ENCODE results near the gene HAO1. TPM values are rescaled to one million over a fixed set of nuclear protein-coding genes. Genes with fewer than 3 reads are reported as not detected.

The HAO1 gene
- polyA plus RNA-seq, 1 of the 3 experiments (the other 2 are of a cell fraction) = not detected

DNA sequence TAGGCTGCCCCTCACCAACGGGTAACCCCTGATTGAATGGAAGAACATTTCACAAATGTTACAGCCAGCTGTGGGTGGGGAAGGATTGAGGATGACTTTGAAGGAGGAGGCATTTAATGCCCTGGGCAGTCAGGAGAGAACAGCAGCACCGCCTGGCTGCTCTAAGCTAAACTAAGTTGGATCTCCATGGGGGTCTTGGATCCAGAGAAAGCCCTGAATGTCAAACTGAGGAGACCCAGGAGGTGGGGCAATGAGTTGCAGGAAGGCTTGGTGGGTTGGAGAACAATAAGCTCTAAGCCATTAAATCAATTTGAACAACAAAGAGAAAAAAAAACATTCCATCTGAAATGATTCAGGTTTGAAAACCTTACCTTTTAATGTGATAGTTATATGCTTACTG lies 43.9 kb upstream of the HAO1 start (continued):
- TF ChIP-seq, protein P1, sequence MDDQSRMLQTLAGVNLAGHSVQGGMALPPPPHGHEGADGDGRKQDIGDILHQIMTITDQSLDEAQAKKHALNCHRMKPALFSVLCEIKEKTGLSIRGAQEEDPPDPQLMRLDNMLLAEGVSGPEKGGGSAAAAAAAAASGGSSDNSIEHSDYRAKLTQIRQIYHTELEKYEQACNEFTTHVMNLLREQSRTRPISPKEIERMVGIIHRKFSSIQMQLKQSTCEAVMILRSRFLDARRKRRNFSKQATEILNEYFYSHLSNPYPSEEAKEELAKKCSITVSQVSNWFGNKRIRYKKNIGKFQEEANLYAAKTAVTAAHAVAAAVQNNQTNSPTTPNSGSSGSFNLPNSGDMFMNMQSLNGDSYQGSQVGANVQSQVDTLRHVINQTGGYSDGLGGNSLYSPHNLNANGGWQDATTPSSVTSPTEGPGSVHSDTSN (IDR thresholded peaks at IDR 0.05) = no peak
- no peak for TF ChIP-seq POLR2AphosphoS5 (IDR thresholded peaks at IDR 0.05; ENCODE audit: low read depth, low read length)
- TF ChIP-seq RAD21 (IDR thresholded peaks at IDR 0.05; ENCODE audit: low read length) = no peak

DNA sequence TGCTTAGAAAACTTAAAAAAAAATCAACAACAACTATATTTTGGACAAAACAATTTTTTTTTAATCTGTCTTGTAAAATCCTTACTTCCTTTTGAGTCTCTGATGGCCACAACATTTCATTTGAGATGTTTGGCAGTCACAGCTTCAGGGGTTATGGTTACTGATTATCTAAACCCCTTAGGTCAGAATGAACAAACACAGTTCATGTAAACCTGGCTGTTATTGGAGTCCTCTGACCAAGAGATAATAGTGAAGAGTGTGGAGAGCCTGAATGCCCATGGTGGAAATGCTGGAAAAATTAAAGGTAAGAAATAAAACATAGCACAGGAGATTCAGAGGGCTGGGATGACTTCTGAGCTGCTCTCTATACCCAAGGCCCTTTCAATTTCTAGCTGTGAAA lies 41.1 kb upstream of the HAO1 start:
- Histone ChIP-seq H4K20me1 (ENCODE audit: insufficient read depth) (no peaks in the 10 kb centered on the region), H3K4me1 (ENCODE audit: control insufficient read depth in 1 of 2, insufficient read depth in 2 of 2, low read depth in 1 of 2, low read length in 1 of 2) (no peaks in the 10 kb centered on the region; a peak in 2 of 4 replicates), H3K9ac (no peak overlapping the region), H3K9me2 (no peaks in the 10 kb centered on the region), H3K79me2 (ENCODE audit: insufficient read depth) (no peaks in the 10 kb centered on the region), H3K4me3 (ENCODE audit: low read depth in 2 of 2, low read length in 1 of 2) (no peak overlapping the region), H2AFZ (ENCODE audit: low read depth) (no peak overlapping the region), H3K27ac (ENCODE audit: low read depth in 2 of 2, low read length in 1 of 2) (no peak overlapping the region), H3K36me3 (replicated peaks in 1 of 2; ENCODE audit: control insufficient read depth in 1 of 2, insufficient read depth in 2 of 2, low read length in 1 of 2) (peaks cover 17 to 68% of the 10 kb centered on the region in 2 experiments), H3K27me3 (ENCODE audit: insufficient read depth) (no peaks in the 10 kb centered on the region), H3K4me2 (no peak overlapping the region), H3F3A (replicated peaks; ENCODE audit: insufficient read depth) (no peaks in the 10 kb centered on the region), H3K9me3 (no peaks in the 10 kb centered on the region)
- ChIA-PET POLR2A (no interaction called here), CTCF (interaction anchor here (0.8 to 5.9 kb wide), 6 partner anchors 20 to 740 kb away, joined by 3 to 45 read pairs (median 6); partner anchors contain the start of gene TMX4)
- DNase-seq = no peak
- TF ChIP-seq FOSL2 (IDR thresholded peaks at IDR 0.05; ENCODE audit: borderline replicate concordance, low read depth) = no peak
- TF ChIP-seq, protein P2, sequence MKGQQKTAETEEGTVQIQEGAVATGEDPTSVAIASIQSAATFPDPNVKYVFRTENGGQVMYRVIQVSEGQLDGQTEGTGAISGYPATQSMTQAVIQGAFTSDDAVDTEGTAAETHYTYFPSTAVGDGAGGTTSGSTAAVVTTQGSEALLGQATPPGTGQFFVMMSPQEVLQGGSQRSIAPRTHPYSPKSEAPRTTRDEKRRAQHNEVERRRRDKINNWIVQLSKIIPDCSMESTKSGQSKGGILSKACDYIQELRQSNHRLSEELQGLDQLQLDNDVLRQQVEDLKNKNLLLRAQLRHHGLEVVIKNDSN (IDR thresholded peaks at IDR 0.05; ENCODE audit: borderline replicate concordance, low read depth) = no peak
- no peak for TF ChIP-seq FOXM1 (IDR thresholded peaks at IDR 0.05; ENCODE audit: low read depth)
- TF ChIP-seq RCOR1 (IDR thresholded peaks at IDR 0.05; ENCODE audit: low read length) = no peak
- TF ChIP-seq FOXJ3 (CRISPR knock-in tag; IDR thresholded peaks at IDR 0.05) = no peak
- TF ChIP-seq NRF1 (IDR thresholded peaks at IDR 0.05; ENCODE audit: low read depth, low read length) = no peak
- TF ChIP-seq RAD21 (IDR thresholded peaks at IDR 0.05; ENCODE audit: low read length) = no peak
- no peak for TF ChIP-seq EP300 (IDR thresholded peaks at IDR 0.05; ENCODE audit: borderline replicate concordance in 1 of 2, low read depth in 1 of 2, low read length in 1 of 2)
- no peak for TF ChIP-seq EZH2phosphoT487 (IDR thresholded peaks at IDR 0.05; ENCODE audit: borderline replicate concordance, low read depth)
- TF ChIP-seq ELF1 (IDR thresholded peaks at IDR 0.05) = no peak
- TF ChIP-seq, protein P3, sequence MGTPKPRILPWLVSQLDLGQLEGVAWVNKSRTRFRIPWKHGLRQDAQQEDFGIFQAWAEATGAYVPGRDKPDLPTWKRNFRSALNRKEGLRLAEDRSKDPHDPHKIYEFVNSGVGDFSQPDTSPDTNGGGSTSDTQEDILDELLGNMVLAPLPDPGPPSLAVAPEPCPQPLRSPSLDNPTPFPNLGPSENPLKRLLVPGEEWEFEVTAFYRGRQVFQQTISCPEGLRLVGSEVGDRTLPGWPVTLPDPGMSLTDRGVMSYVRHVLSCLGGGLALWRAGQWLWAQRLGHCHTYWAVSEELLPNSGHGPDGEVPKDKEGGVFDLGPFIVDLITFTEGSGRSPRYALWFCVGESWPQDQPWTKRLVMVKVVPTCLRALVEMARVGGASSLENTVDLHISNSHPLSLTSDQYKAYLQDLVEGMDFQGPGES (IDR thresholded peaks at IDR 0.05; ENCODE audit: low read depth, low read length) = no peak
- no peak for TF ChIP-seq GATA2 (CRISPR knock-in tag; IDR thresholded peaks at IDR 0.05)
- TF ChIP-seq, protein P4, sequence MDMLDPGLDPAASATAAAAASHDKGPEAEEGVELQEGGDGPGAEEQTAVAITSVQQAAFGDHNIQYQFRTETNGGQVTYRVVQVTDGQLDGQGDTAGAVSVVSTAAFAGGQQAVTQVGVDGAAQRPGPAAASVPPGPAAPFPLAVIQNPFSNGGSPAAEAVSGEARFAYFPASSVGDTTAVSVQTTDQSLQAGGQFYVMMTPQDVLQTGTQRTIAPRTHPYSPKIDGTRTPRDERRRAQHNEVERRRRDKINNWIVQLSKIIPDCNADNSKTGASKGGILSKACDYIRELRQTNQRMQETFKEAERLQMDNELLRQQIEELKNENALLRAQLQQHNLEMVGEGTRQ (IDR thresholded peaks at IDR 0.05; ENCODE audit: borderline replicate concordance, low read depth, low read length) = no peak
- TF ChIP-seq RFX5 (IDR thresholded peaks at IDR 0.05; ENCODE audit: low read length) = no peak
- TF ChIP-seq CHD2 (IDR thresholded peaks at IDR 0.05; ENCODE audit: low read length, partially characterized antibody) = no peak

Data from SK-N-SH (cell line).